ENCODE measurements around the gene ZNF605.
"Not testable (repeated sequence)": the region's sequence is repeated elsewhere in the genome, so short reads cannot be mapped to it uniquely, and the experiment has no call there.

The ZNF605 gene

DNA sequence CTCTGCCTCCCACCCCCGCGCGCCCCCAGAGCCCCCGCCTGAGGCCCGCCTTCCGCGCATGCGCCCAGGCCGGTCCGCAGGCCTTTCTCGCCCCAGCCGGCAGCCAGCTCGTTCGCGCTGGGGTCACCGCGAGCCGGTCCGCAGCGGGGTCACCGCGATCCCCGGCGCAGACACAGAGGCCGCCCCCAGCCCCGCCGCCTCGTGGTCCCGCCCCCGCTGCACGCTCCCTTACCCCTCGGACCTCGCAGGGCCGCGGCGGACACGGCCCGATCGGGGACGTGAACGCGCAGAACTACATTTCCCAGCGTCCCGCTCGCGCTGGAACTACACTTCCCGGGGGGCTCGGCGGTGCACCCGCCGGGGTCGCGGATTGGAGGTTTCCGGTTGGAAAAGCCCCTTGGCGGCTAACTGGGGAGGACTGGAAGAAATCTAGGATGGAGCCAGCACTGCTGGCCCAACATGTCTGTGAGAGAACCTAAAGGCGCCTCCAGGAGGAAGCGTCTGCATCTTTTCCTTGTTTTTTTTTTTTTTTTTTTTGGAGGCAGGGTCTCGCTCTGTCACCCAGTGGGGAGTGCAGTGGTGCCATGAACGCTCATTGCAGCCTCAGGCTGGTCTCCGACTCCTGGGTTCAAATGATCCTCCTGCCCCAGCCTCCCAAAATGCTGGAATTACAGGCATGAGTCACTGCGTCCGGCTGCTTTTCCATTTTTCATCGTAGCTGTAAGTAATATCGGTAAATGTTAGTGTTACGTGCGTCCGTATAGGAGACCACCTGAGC, at the start of gene ZNF605:
TSS of gene ZNF605 (minus strand) at position 296 of the 778 bp plus-strand sequence. CDS start 10,671 bp downstream, outside the sequence.
- DNase-seq, result peak; percentile 82

DNA sequence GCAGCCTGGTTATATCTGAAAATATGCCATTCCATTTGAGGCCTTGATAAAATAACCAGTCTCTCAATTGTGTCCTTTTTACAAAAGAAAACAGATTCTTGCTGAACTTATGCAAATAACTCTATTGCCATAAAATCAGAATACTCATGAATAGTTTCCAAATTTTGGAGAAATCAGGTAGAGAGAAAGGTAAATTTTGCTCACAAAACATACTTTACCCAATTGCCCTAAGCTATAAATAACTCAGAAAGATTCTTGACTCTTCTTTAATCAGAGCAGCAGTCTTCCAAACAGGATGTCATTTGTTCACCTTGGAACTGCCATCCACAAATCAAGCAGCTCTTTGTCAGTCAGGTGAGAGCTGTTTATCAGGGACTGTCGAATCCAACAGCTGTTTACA, 42.6 kb upstream of the ZNF605 start:
- DNase-seq, result no peak

DNA sequence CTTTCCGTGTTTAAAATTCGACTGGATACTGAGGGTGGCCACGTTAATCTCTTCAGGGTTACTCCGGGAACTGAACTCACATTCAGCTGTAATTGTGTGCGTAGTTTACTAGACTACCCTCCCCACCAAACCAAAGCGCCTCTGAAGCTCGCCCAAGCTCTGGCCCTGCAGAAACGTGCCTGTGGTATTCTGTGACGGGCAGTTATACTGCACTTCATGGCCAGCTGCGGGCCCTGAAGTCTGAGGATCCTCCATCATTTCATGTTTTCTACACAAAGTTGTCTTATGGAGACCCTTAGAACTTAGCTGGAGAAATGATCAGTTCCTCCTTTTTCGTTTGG, 30.7 kb upstream of the ZNF605 start:
- DNase-seq, result no peak

DNA sequence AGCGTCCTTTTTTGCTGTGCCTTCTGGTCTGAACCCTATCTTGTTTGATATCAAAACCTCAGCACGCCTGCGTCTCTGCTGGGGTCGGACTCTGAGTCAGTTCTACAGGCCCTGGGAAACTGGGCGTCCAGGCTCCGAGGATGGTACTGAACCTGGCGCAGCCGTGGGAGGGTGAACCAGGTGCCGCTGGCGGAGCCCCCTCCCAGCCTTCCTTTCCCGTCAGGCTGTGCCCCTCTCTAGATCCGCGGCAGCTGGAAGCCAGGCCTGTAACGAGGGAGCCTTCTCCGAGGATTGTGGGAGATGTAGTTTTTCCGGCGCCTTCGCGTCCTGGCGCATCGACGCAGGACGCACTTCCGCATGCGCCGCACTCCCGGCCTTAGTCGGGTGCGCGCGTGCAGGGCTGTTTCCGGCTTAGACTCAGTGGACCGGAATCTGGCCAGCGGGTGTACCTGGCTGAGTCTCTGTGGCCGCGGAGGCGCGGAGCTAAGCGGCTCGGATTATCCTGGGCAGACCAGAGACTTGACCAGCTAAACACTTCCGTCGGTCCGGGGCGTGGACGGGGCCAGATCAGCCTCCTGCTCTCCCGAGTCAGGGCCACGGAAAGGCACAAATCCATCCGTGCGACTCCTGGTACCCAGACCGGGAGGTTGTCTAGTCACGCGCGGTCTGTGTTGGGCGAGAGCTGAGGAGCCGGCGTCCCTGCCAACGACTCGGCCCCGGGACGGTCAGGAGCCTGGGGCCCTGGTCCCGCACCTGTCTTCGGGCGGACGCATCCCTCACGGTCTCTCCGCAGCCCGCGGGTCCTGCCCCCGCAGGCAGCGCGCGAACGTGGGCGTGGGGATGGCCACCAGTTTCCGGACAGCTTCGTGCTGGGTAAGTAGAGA, 30.1 kb upstream of the ZNF605 start, which contains the start of gene ZNF26:
TSS of gene ZNF26 (plus strand) at position 367 of the 884 bp plus-strand sequence. CDS start at position 841, 474 bp downstream.
- DNase-seq, result peak; percentile 83

DNA sequence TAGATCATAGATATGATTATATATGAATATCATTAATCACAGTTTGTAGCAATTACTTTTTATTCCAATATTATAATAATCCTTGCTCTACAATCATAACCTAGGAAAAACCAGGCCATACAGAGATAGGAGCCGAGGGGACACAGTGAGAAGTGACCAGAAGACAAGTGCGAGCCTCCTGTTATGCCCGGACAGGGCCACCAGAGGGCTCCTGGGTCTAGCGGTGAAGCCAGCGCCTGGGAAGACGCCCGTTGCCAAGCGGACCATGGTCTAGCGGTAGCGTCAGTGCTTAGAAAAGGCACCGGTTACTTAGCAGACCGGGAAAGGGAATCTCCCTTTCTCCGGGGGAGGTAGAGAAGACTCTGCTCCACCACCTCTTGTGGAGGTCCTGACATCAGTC, 20.8 kb upstream of the ZNF605 start:
- peak; percentile 56 for DNase-seq

DNA sequence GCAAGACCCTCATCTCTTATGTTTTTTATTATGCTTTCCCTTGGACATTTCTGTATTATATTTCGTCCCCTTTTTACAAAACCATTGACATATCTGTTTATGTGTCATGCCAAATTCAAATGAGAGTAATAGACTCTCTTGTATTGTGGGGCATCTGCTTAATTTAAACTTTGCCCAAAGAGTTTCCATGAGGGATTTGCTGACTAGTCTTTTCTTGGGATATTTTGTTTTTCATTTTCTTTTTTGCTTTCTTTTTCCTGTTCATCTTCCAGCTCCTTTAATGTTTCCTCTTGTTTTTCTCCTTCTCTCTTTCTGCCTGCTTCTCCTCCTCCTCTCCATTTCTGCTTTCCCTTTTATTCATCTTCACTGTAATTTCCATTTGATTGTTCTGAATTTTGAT, 16.3 kb upstream of the ZNF605 start:
- no peak for DNase-seq

DNA sequence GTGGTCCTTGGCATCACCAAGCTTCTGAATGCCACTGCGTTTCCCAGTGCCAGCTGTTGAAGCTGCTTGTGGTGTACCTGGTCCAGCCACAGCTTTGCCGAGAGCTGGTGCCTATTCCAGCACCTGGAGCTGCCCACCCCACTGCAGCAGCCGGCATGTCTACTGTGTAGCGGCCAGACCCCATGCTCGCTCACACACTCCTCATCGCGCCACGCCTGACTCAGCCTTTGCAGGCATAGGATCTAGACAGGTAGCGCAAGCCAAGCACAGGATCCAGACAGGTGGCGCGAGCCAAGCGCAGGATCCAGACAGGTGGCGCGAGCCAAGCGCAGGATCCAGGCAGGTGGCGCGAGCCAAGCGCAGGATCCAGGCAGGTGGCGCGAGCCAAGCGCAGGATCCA, 11.6 kb upstream of the ZNF605 start:
- no peak for DNase-seq

DNA sequence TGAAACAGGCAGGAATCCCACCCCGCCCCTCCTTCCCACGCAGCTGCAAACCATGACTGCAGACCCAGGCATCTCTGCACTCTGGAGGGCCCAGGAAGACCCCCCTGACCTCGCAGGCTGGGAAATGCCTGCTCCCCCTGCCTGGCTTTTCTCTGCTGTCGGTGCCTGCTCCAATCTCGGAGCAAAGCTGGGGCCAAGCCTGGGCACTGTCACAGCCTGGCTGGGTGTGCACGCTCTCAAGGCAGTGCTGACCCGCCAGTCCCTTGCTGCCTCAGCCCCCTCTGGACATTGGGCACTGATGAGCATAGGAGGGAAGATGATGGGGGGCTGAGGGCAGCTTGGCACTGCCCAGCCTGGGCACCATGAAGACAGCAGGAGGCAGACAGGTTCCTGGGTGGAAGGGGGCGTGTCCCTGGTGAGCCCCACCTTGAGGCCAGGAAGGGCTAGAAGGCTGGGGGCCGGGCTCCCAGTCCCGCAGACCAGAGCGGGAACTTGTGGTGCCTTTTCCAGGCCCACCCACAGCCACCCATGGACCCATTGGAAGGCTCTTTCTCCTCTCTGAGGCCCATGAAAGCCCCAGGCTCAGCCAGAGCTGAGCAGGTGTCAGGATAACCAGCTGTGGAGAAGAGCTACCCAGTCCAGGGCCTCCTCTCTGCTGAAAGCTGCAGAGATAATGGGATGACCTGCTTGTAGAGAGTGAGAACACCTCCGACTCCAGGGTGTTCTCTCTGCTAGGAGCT, 10.7 kb upstream of the ZNF605 start:
- DNase-seq, result no peak

DNA sequence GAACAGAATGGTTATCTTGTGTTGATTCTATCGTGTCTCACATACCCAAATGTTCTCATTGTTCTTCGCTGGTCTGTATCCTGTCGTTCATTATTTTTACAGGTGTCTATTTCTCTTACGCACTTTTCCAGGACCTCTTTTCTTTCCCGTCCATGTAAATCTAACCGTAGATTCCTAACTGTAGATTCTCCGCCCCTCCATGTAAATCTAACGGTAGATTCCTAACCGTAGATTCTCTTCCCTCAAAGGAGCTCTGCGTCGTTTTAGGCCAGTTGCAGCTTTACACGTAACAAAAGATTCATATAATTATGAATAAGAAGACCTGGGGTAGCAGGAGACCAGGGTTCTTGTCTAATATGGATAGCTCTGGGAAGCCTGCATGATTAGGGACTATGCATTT, 9.7 kb upstream of the ZNF605 start:
- DNase-seq, result no peak

DNA sequence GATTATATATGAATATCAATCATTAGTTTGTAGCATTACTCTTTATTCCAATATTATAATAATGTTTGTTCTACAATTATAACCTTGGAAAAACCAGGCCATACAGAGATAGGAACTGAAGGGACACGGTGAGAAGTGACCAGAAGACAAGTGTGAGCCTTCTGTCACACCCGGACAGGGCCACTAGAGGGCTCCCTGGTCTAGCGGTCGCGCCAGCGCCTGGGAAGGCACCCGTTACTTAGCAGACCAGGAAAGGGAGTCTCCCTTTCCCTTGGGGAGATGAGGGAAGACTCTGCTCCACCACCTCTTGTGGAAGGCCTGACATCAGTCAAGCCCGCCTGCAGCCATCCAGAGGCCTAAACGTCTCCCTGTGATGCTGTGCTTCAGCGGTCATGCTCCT, 7.8 kb upstream of the ZNF605 start:
- not testable (repeated sequence) for DNase-seq

DNA sequence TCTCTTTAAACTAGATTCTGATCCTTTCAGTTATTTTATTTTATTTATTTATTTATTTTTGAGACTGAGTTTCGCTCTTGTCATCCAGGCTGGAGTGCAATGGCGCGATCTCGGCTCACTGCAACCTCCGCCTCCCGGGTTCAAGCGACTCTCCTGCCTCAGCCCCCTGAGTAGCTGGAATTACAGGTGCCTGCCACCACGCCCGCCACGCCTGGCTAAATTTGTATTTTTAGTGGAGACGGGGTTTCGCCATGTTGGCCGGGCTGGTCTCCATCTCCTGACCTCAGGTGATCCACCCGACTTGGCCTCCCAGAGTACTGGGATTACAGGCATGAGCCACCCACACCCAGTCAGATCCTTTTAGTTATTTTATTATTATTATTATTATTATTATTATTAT, 5.7 kb upstream of the ZNF605 start:
- DNase-seq, result not testable (repeated sequence)

DNA sequence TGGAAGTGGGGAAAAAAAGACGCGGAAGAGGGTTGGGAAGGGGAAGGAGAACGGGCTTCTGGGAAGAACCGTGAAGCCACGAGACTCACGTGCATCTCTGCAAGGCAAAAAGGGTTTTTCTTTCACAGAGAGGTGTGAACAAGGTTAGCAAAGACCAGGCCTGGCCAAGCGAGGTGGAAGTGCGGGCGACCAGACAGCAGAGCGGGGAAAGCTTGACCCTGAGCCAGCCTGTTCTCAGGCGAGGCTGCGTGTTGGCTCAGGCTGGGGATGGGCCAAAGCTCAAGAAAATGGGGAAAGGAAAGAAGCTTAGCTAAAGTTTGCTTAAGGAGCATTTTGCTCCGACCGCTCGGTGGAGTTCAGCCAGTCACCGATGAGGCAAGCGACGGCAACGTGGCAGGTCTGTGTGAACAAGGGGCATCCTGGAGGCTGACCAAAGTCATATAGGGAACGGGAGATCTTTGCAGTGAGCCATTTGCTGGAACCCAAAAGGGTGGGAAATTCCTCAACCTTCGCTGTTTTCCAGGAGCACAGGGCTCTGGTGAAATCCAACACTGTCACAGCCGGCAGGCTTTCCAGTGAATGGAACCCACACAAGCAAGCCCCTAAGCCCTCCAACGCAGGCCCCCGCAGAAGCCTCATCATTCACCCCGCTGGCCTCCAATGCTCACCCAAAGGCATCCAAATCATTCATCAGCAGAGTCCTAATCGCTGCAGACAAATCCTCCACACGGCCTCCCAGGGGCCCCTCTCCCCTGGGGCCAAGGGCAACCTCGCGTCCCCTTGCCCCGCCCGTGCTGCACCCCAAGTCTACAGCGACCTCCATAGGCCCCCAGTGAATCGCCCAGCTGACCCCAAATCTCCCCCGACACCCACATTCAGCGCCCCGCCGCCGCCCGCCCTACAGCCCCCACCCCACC, 754 bp downstream of the ZNF605 start:
- no peak for DNase-seq

DNA sequence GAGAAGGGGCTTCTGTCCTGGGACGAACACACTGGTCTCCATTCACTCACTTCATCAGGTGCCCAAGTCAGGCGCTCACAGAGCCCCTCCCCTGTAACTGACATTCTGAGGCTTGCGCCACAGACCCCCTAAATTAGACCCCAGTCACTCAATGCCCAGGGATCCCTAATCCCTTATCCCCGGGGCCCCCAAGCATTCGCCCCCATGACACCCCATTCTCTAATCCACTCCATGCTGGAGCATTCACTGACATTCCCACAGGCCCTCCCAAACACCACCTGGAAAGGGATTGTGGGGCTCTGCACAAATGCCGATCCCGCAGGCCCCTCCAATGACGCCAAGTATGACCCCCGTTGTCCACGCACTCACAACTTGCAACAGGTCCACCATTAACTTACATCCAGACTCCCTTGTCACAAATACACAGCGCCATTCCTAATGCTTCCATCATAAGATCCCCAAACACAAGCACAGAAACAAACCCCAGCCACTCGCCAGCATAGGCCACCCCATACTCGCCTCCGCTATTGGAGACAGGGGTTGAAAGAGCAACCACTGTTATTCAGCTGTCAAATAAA, 1.5 kb downstream of the ZNF605 start:
- DNase-seq, result no peak

DNA sequence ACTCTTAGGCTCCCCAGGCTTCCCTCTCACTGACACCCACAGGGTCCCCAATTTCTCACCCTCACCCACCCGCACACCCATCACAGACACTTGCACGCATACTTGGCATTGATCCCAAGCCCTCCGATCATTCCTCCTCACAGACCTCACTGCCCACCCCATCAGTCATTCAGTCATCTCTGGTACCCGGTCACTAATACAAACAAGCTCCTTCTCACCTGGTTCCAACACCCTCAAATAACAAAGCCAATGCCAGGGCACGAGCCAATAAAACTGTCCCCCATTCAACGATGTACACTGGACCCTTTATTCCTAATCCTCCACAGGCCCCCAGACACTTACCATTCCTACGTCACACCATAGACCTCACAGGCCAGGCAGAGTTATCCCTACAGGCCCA, 2.3 kb downstream of the ZNF605 start:
- no peak for DNase-seq

DNA sequence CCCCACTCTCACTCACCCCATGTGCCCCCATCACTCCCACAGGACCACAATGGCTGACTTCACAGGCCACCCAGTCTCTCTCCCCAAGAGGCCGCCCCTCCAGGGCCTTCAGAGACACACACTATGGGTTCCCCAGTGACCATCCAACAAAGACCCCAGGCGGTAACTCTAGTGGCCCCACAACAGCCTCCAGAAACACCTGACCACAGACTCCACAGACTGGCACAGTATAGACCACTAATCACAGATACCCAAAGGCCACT, 3.0 kb downstream of the ZNF605 start:
- no peak for DNase-seq

DNA sequence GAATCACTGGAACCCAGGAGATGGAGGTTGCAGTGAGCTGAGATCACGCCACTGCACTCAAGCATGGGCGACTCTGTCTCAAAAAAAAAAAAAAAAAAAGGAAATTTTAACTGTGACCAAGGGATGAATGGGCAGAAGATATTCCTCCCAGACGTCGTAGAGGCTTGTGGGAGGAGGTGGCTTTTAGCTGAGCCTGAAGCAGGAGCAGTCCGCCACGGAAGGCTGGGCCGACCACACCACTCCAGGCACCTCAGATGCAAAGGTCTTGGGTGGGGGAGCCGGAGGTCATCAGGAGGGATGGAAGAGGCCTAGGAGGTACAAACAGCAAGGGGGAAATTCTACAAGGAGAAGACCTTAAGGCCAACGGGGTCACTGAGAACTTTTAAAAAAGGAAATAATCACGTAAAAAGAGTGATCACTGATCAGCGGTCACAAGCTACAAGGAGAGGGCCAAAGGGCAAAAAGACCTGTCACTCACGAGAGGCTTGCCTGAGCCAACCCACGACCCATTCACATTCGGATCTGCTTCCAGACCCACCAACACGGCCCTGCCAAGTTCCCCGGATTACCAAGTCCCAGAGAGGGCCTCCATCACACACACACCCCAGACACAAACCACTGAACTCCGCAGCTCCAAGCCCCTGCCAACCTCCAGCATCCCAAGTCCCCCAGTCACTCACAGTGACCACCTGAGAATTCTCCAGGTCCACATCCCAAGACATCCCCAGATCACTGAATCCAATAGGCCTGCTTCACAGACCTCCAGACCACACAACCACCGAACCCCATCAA, 3.5 kb downstream of the ZNF605 start:
- no peak for DNase-seq

DNA sequence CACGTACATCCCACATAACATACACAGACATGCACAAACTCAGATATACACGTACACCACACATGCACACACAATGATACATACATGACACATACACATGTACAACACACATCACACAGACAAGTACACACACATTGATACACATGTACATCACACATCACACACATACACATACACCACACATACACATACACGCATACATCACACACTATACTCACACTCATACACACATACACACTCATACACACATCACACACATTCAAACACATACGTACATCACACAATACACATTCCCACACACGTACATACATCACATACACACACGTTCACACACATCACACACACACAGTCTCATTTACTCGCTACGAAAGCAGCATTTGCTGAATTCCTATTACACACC, 4.5 kb downstream of the ZNF605 start:
- no peak for DNase-seq

DNA sequence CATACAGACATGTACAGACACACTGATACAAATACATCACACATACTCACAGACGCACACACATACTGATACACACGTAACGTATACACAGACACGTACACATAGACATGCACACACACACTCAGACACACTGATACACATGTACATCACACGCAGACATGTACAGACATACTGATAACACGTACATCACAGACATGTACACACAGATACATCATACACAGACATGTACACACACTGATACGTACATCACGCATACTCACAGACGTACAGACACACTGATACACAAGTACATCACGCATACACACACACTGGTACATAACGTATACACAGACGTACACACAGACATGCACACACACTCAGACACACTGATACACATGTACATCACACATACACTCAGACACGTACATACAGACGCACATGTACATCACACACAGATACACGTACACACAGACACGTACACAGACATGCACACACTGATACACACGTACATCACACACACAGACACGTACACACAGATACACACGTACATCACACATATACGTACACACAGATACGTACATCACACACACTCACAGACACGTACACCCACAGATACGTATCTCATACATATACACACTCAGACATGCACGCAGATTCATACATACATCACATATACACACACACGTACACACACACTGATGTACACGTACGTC, 5.1 kb downstream of the ZNF605 start:
- DNase-seq, result no peak

DNA sequence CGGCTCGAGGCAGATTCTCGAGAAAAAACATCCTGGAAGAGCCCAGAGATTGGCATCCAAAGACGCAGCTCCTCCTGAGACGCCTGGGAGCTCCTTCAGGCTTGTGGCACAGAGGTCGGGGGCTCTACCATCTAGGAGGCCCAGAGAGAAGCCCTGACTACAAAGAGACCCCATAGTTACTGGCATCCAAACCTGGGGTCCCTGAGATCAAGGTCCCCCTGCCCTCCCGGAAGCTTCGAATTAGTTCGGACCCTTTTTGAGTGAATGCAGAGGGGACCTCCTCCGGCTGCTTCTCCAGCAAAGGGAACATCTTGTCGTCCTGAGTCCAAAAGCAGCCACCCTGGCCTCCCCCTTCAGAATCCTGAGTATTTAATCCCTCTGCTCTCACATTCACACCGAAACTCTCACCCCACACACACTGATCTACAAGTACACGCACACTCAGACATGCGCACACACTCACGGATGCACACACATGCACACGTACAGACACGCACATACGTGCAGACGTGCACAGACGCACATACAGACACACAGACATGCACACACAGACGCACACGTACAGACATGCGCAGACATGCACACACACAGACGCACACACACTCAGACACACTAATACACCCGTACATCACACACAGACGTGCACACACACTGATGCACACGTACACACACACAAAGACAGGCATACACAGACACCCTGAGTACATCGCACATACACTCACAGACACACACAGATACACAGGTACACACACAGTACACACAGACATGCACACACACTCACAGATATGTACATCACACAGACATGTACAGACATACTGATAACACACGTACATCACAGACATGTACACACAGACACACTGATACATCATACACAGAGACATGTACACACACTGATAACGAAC, 5.9 kb downstream of the ZNF605 start:
- DNase-seq, result no peak
